Measurements from ENCODE around the gene HNRNPD.
"Not testable (repeated sequence)": the region's sequence is repeated elsewhere in the genome, so short reads cannot be mapped to it uniquely, and the experiment has no call there.

DNA sequence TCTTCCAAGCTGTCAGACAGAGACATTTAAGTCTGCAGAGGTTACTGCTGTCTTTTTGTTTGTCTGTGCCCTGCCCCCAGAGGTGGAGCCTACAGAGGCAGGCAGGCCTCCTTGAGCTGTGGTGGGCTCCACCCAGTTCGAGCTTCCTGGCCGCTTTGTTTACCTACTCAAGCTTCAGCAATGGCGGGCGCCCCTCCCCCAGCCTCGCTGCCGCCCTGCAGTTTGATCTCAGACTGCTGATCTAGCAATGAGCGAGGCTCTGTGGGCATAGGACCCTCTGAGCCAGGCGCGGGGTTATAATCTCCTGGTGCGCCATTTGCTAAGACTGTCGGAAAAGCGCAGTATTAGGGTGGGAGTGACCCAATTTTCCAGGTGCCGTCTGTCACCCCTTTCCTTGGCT is 70.7 kb downstream of the HNRNPD start:
- not testable (repeated sequence) for TF ChIP-seq CTCF (conservative IDR thresholded peaks at IDR 0.05; ENCODE audit: low read length); EZH2phosphoT487 (IDR thresholded peaks at IDR 0.05; ENCODE audit: borderline replicate concordance)
